HEK293 (cell line): ENCODE data around the gene TRDMT1.

Experiments used
- CTCF ChIA-PET: fragments of 350-600 bp; formaldehyde crosslinking; extraction: SDS; loops from one replicate; lab custom pipeline; 2021; ENCODE audit warnings: antibody characterized with exemption; lab: Yijun Ruan, JAX
- POLR2A ChIA-PET: fragments of 300-600 bp; formaldehyde crosslinking; extraction: SDS; loops from one replicate; lab custom pipeline; 2020; ENCODE audit warnings: antibody characterized with exemption, inconsistent platforms; lab: Yijun Ruan, JAX
- H3K27ac ChIP-seq: fragments of 200-500 bp; sonication (Bioruptor generic); 2 replicates; pipeline ENCODE4 v1.5.1; 2014; ENCODE audit warnings: low read depth, low read length, control low read depth, inconsistent platforms; ENCODE audit errors: extremely low read depth
- H3K36me3 ChIP-seq, 2 experiments: fragments of 200-500 bp in 1 of 2; sonication (Bioruptor generic) in 1 of 2; 1 replicate in 1 of 2; 2 replicates in 1 of 2; pipeline ENCODE4 v1.5.1; 2014 to 2017; ENCODE audit warnings: inconsistent platforms in 2 of 2, low read length in 2 of 2; ENCODE audit not compliant: control insufficient read depth in 2 of 2, insufficient read depth in 1 of 2
- H3K4me1 ChIP-seq: fragments of 200-500 bp; sonication (Bioruptor generic); 2 replicates; pipeline ENCODE4 v1.5.1; 2014; ENCODE audit warnings: mild to moderate bottlenecking, low read length, inconsistent platforms; ENCODE audit not compliant: control insufficient read depth, insufficient read depth
- H3K4me3 ChIP-seq: 2 replicates; pipeline ENCODE4 v1.5.1; 2011; ENCODE audit warnings: low read depth, mild to moderate bottlenecking, control low read depth, low read length, moderate library complexity
- H3K9me3 ChIP-seq: fragments of 200-500 bp; sonication (Bioruptor generic); 2 replicates; pipeline ENCODE4 v1.5.1; 2014; ENCODE audit warnings: low read depth, low read length, inconsistent platforms; ENCODE audit not compliant: control insufficient read depth, insufficient read depth
- BCL11B ChIP-seq: fragments of 450-650 bp; formaldehyde crosslinking; IDR thresholded peaks from 2 replicates; pipeline ENCODE4 v1.5.1; 2016; ENCODE audit warnings: low read depth, missing biosample characterization, missing genetic modification characterization
- HOXA7 ChIP-seq: sonication (generic); formaldehyde crosslinking; IDR thresholded peaks from 2 replicates; pipeline ENCODE4 v1.8.1; 2022; ENCODE audit warnings: missing genetic modification reagents, borderline replicate concordance
- KLF7 ChIP-seq: fragments of 450-650 bp; formaldehyde crosslinking; IDR thresholded peaks from 2 replicates; pipeline ENCODE4 v1.5.1; 2016; ENCODE audit warnings: missing biosample characterization, missing genetic modification characterization, borderline replicate concordance
- OVOL3 ChIP-seq: fragments of 450-650 bp; formaldehyde crosslinking; IDR thresholded peaks from 2 replicates; pipeline ENCODE4 v1.5.1; 2016; ENCODE audit warnings: missing biosample characterization, missing genetic modification characterization
- SETDB1 ChIP-seq: IDR thresholded peaks from one replicate; pipeline ENCODE4 v1.6.1; 2017; ENCODE audit warnings: mild to moderate bottlenecking, low read length, moderate library complexity, mixed read lengths; ENCODE audit not compliant: insufficient read length
- ZBTB10 ChIP-seq: fragments of 450-650 bp; formaldehyde crosslinking; IDR thresholded peaks from 2 replicates; pipeline ENCODE4 v1.5.1; 2016; ENCODE audit warnings: missing biosample characterization, missing genetic modification characterization
- ZNF10 ChIP-seq: fragments of 450-650 bp; formaldehyde crosslinking; IDR thresholded peaks from 2 replicates; pipeline ENCODE4 v1.5.1; 2017; ENCODE audit warnings: missing biosample characterization, missing genetic modification characterization
- ZNF114 ChIP-seq: fragments of 450-650 bp; formaldehyde crosslinking; IDR thresholded peaks from 2 replicates; pipeline ENCODE4 v1.5.0; 2017; ENCODE audit warnings: missing biosample characterization, missing genetic modification characterization
- ZNF157 ChIP-seq: fragments of 450-650 bp; formaldehyde crosslinking; IDR thresholded peaks from 2 replicates; pipeline ENCODE4 v1.5.1; 2016; ENCODE audit warnings: missing biosample characterization, missing genetic modification characterization
- ZNF239 ChIP-seq: fragments of 450-650 bp; formaldehyde crosslinking; IDR thresholded peaks from 2 replicates; pipeline ENCODE4 v1.5.1; 2016; ENCODE audit warnings: missing biosample characterization, missing genetic modification characterization
- ZNF510 ChIP-seq: fragments of 450-650 bp; formaldehyde crosslinking; IDR thresholded peaks from 2 replicates; pipeline ENCODE4 v1.5.1; 2018; ENCODE audit warnings: mild to moderate bottlenecking, missing genetic modification characterization, missing biosample characterization; ENCODE audit not compliant: insufficient replicate concordance
- ZNF530 ChIP-seq: fragments of 450-650 bp; formaldehyde crosslinking; IDR thresholded peaks from 2 replicates; pipeline ENCODE4 v1.5.1; 2016; ENCODE audit warnings: low read depth, missing biosample characterization, missing genetic modification characterization
- ZNF777 ChIP-seq: fragments of 450-650 bp; formaldehyde crosslinking; IDR thresholded peaks from 2 replicates; pipeline ENCODE4 v1.5.1; 2017; ENCODE audit warnings: missing biosample characterization, missing genetic modification characterization, borderline replicate concordance
- TF ChIP-seq, protein P1 (sequence below): fragments of 450-650 bp; IDR thresholded peaks from 2 replicates; pipeline ENCODE4 v1.5.1; 2018; ENCODE audit warnings: missing biosample characterization, mild to moderate bottlenecking, missing genetic modification characterization
- TF ChIP-seq, protein P2 (sequence below): fragments of 450-650 bp; formaldehyde crosslinking; IDR thresholded peaks from 2 replicates; pipeline ENCODE4 v1.5.1; 2016; ENCODE audit warnings: missing biosample characterization, missing genetic modification characterization
- TF ChIP-seq, protein P3 (sequence below): fragments of 450-650 bp; formaldehyde crosslinking; IDR thresholded peaks from 2 replicates; pipeline ENCODE4 v1.5.1; 2016; ENCODE audit warnings: missing biosample characterization, missing genetic modification characterization
- TF ChIP-seq, protein P4 (sequence below): fragments of 450-650 bp; formaldehyde crosslinking; IDR thresholded peaks from 2 replicates; pipeline ENCODE4 v1.5.1; 2016; ENCODE audit warnings: missing biosample characterization, missing genetic modification characterization

Gene TRDMT1

DNA sequence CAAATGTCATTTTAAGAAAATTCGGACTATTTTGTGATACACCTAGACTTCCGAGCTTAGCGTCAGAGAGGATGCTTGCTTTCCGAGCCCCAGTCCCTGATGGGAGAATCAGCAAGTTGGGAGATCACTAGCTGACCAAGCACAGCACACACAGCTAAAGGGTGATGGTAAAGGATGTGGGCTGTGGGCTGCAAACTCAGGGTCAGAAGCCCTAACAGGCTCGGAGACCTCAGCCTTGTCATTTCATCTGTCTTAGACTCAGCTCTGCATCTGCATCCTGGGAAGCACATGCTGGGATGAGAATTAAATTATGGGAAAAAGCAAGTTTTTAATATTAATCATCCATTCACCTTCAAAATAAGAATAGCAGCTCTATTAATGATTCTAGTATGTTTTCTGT, 75.1 kb downstream of the TRDMT1 start:
- ChIA-PET POLR2A (no interaction called here), CTCF (interaction anchor here (1.6 kb wide), 1 partner anchor 10 kb away, joined by 5 read pairs; no protein-coding TSS in a partner anchor)

GRCh38 chr10:17125206-17125893, 76.1 kb downstream of the TRDMT1 start:
- no peak overlapping the region for H3K27ac ChIP-seq
- no peak overlapping the region for H3K4me3 ChIP-seq
- H3K4me1 ChIP-seq: peaks cover 16% of the 10 kb centered on the region
- POLR2A ChIA-PET: no interaction called here
- no peaks in the 10 kb centered on the region for H3K36me3 ChIP-seq
- CTCF ChIA-PET: interaction anchor here (0.6 to 1.6 kb wide), 2 partner anchors 9 to 298 kb away, joined by 3 to 5 read pairs; no protein-coding TSS in a partner anchor
- no peaks in the 10 kb centered on the region for H3K9me3 ChIP-seq
- no peak for TF ChIP-seq ZNF530 (tag by site-specific recombination)
- TF ChIP-seq ZNF239 (tag by site-specific recombination): no peak
- TF ChIP-seq, protein P1, sequence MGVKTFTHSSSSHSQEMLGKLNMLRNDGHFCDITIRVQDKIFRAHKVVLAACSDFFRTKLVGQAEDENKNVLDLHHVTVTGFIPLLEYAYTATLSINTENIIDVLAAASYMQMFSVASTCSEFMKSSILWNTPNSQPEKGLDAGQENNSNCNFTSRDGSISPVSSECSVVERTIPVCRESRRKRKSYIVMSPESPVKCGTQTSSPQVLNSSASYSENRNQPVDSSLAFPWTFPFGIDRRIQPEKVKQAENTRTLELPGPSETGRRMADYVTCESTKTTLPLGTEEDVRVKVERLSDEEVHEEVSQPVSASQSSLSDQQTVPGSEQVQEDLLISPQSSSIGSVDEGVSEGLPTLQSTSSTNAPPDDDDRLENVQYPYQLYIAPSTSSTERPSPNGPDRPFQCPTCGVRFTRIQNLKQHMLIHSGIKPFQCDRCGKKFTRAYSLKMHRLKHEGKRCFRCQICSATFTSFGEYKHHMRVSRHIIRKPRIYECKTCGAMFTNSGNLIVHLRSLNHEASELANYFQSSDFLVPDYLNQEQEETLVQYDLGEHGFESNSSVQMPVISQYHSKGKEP (tag by site-specific recombination): no peak
- TF ChIP-seq HOXA7 (CRISPR knock-in tag): no peak
- no peak for TF ChIP-seq OVOL3 (tag by site-specific recombination)
- TF ChIP-seq, protein P2, sequence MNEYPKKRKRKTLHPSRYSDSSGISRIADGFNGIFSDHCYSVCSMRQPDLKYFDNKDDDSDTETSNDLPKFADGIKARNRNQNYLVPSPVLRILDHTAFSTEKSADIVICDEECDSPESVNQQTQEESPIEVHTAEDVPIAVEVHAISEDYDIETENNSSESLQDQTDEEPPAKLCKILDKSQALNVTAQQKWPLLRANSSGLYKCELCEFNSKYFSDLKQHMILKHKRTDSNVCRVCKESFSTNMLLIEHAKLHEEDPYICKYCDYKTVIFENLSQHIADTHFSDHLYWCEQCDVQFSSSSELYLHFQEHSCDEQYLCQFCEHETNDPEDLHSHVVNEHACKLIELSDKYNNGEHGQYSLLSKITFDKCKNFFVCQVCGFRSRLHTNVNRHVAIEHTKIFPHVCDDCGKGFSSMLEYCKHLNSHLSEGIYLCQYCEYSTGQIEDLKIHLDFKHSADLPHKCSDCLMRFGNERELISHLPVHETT (tag by site-specific recombination): no peak
- TF ChIP-seq, protein P3, sequence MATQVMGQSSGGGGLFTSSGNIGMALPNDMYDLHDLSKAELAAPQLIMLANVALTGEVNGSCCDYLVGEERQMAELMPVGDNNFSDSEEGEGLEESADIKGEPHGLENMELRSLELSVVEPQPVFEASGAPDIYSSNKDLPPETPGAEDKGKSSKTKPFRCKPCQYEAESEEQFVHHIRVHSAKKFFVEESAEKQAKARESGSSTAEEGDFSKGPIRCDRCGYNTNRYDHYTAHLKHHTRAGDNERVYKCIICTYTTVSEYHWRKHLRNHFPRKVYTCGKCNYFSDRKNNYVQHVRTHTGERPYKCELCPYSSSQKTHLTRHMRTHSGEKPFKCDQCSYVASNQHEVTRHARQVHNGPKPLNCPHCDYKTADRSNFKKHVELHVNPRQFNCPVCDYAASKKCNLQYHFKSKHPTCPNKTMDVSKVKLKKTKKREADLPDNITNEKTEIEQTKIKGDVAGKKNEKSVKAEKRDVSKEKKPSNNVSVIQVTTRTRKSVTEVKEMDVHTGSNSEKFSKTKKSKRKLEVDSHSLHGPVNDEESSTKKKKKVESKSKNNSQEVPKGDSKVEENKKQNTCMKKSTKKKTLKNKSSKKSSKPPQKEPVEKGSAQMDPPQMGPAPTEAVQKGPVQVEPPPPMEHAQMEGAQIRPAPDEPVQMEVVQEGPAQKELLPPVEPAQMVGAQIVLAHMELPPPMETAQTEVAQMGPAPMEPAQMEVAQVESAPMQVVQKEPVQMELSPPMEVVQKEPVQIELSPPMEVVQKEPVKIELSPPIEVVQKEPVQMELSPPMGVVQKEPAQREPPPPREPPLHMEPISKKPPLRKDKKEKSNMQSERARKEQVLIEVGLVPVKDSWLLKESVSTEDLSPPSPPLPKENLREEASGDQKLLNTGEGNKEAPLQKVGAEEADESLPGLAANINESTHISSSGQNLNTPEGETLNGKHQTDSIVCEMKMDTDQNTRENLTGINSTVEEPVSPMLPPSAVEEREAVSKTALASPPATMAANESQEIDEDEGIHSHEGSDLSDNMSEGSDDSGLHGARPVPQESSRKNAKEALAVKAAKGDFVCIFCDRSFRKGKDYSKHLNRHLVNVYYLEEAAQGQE (tag by site-specific recombination): no peak
- no peak for TF ChIP-seq BCL11B
- TF ChIP-seq ZNF157 (tag by site-specific recombination): no peak

More for the DNA sequence above, 75.1 kb downstream of the TRDMT1 start:
- no peaks in the 10 kb centered on the region for H3K9me3 ChIP-seq
- H3K4me3 ChIP-seq: no peak overlapping the region
- H3K36me3 ChIP-seq: no peaks in the 10 kb centered on the region
- no peak overlapping the region for H3K27ac ChIP-seq
- H3K4me1 ChIP-seq: peaks cover 16% of the 10 kb centered on the region
- TF ChIP-seq ZNF510 (tag by site-specific recombination): no peak
- TF ChIP-seq ZNF114 (tag by site-specific recombination): no peak
- no peak for TF ChIP-seq ZBTB10 (tag by site-specific recombination)
- TF ChIP-seq, protein P4, sequence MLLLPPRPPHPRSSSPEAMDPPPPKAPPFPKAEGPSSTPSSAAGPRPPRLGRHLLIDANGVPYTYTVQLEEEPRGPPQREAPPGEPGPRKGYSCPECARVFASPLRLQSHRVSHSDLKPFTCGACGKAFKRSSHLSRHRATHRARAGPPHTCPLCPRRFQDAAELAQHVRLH (tag by site-specific recombination): no peak
- TF ChIP-seq KLF7 (tag by site-specific recombination): no peak
- no peak for TF ChIP-seq SETDB1
- TF ChIP-seq ZNF10 (tag by site-specific recombination): no peak
- TF ChIP-seq, protein P3 (tag by site-specific recombination): no peak
- TF ChIP-seq ZNF777 (tag by site-specific recombination): no peak
